Head of caudate nucleus (tissue), 42 donors: ENCODE data around the gene LCE5A.
A peak's percentile ranks its signal among the peaks of the same experiment; 100 is the strongest.
"Not testable (repeated sequence)": the region's sequence is repeated elsewhere in the genome, so short reads cannot be mapped to it uniquely, and the experiment has no call there.

Experiments
- DNase-seq, 42 donors: peaks; one replicate each; pipeline versions ENCODE4 v3.0.0 to v3.0.0-alpha.2; 2020 to 2021; ENCODE audit warnings: mixed read lengths in 7 of 42
- intact Hi-C: fragments of 100-400 bp; cut with DNase I; formaldehyde crosslinking; loops from one replicate; pipeline ENCODE4 v1.15.0; 2022

LCE5A gene

GRCh38 chr1:152514715-152515433 is 4.3 kb downstream of the LCE5A start:
- intact Hi-C loops: no loop called here
- no peak for DNase-seq

GRCh38 chr1:152515434-152515783 is 4.8 kb downstream of the LCE5A start:
- intact Hi-C loops: no loop called here
- DNase-seq: peak in 33 of 42 donors; percentile 5 to 65 (median 28)

GRCh38 chr1:152516082-152516481 is 5.5 kb downstream of the LCE5A start:
- DNase-seq: no peak
- intact Hi-C loops: no loop called here

GRCh38 chr1:152517237-152517811 is 6.7 kb downstream of the LCE5A start:
- intact Hi-C loops: no loop called here
- no peak for DNase-seq

GRCh38 chr1:152519851-152520250 is 9.2 kb downstream of the LCE5A start:
- intact Hi-C loops: no loop called here
- DNase-seq: no peak

GRCh38 chr1:152520561-152521090 is 10.0 kb downstream of the LCE5A start:
- intact Hi-C loops: no loop called here
- DNase-seq: no peak

GRCh38 chr1:152525080-152525641 is 14.6 kb downstream of the LCE5A start:
- DNase-seq: no peak
- intact Hi-C loops: no loop called here

- intact Hi-C loops: no loop called here
- peak in 18 of 42 donors; percentile 6 to 65 (median 22) for DNase-seq
Measured at GRCh38 chr1:152533327-152533938, 22.8 kb downstream of the LCE5A start.

- intact Hi-C loops: no loop called here
- no peak for DNase-seq
Measured at GRCh38 chr1:152535774-152536173, 25.2 kb downstream of the LCE5A start.

GRCh38 chr1:152537496-152537895 is 26.9 kb downstream of the LCE5A start:
- DNase-seq: no peak
- intact Hi-C loops: no loop called here

- DNase-seq: no peak
- intact Hi-C loops: no loop called here
Measured at GRCh38 chr1:152539901-152540300, 29.3 kb downstream of the LCE5A start.

GRCh38 chr1:152543820-152544219 is 33.2 kb downstream of the LCE5A start:
- intact Hi-C loops: no loop called here
- no peak for DNase-seq

GRCh38 chr1:152546704-152547103 is 36.1 kb downstream of the LCE5A start:
- intact Hi-C loops: no loop called here
- no peak for DNase-seq

- intact Hi-C loops, DNase-seq: not testable (repeated sequence)
Measured at GRCh38 chr1:152548358-152548757, 37.8 kb downstream of the LCE5A start.
